Loucy (cell line): Measurements from ENCODE around the gene TMEM45B.

ENCODE experiments used
- CTCF ChIP-seq: fragments of 200-600 bp; sonication (generic); conservative IDR thresholded peaks from 2 replicates; pipeline ENCODE4 v1.5.1; 2014; ENCODE audit warnings: mild to moderate bottlenecking, antibody characterized with exemption, low read length
- EZH2phosphoT487 ChIP-seq: fragments of 200-600 bp; IDR thresholded peaks from 2 replicates; pipeline ENCODE4 v1.6.1; 2018; ENCODE audit warnings: antibody characterized with exemption, mild to moderate bottlenecking, moderate library complexity, borderline replicate concordance

GRCh38 chr11:129842138-129842537 is 26.5 kb downstream of the TMEM45B start:
- TF ChIP-seq CTCF = no peak
- TF ChIP-seq EZH2phosphoT487 = no peak
